ENCODE results near the gene TRPM8. TPM values are rescaled to one million over a fixed set of nuclear protein-coding genes. Genes with fewer than 3 reads are reported as not detected.

Gene TRPM8
- total and polyA plus RNA-seq, 2 experiments from 2014 or later = 0.11 to 0.14 TPM

- no peak for TF ChIP-seq ZNF114 (CRISPR knock-in tag; IDR thresholded peaks at IDR 0.05)
- no peak for TF ChIP-seq EZH2 (IDR thresholded peaks at IDR 0.05; ENCODE audit: low read depth, unreplicated experiment)
- no peak for TF ChIP-seq POLR2AphosphoS5 (IDR thresholded peaks at IDR 0.05; ENCODE audit: low read depth)
Observed at GRCh38 chr2:233996461-233996860, 79.3 kb downstream of the TRPM8 start (continued).

- H3K27me3 Mint-ChIP-seq (ENCODE audit: insufficient read depth, low read depth, poor library complexity) = peaks cover 5% of the 10 kb centered on the region
- Histone ChIP-seq H3K27me3 (ENCODE audit: insufficient read depth) (no peaks in the 10 kb centered on the region), H3K4me1 (ENCODE audit: insufficient read depth) (0 out of 2 replicates have a peak, but pooled peaks cover 2% of the 10 kb centered on the region), H3K4me3 (no peak overlapping the region), H3K36me3 (ENCODE audit: insufficient read depth) (no peaks in the 10 kb centered on the region), H3K79me2 (replicated peaks; ENCODE audit: insufficient read depth) (no peaks in the 10 kb centered on the region), H3K4me2 (no peak overlapping the region), H3F3A (replicated peaks; ENCODE audit: low read depth) (no peaks in the 10 kb centered on the region), H4K20me1 (replicated peaks; ENCODE audit: insufficient read depth) (no peaks in the 10 kb centered on the region), H3K27ac (ENCODE audit: low read depth) (no peak overlapping the region), H2AFZ (no peak overlapping the region), H3K9me2 (ENCODE audit: insufficient read depth) (0 out of 2 replicates have a peak, but pooled peaks cover 5% of the 10 kb centered on the region)
- no peaks in the 10 kb centered on the region for H3K36me3 Mint-ChIP-seq (ENCODE audit: low read depth)
- H3K9me3 Mint-ChIP-seq = peaks cover 9% of the 10 kb centered on the region
- no peak overlapping the region for H3K4me3 Mint-ChIP-seq
- no peaks in the 10 kb centered on the region for H3K4me1 Mint-ChIP-seq
- ATAC-seq (no peak), DNase-seq (ENCODE audit: low spot score) (no peak)
- TF ChIP-seq EZH2phosphoT487 (IDR thresholded peaks at IDR 0.05; ENCODE audit: unreplicated experiment) = no peak
- TF ChIP-seq ETS1 (IDR thresholded peaks at IDR 0.05) = no peak
- no peak for TF ChIP-seq STAT1 (IDR thresholded peaks at IDR 0.05; ENCODE audit: unreplicated experiment)
- TF ChIP-seq REST (IDR thresholded peaks at IDR 0.05; ENCODE audit: unreplicated experiment) = no peak
- TF ChIP-seq CREB1 (CRISPR knock-in tag; IDR thresholded peaks at IDR 0.05; ENCODE audit: low read depth) = no peak
- no peak for TF ChIP-seq NANOG (IDR thresholded peaks at IDR 0.05; ENCODE audit: borderline replicate concordance)
- TF ChIP-seq POLR2AphosphoS5 (IDR thresholded peaks at IDR 0.05; ENCODE audit: low read depth) = no peak
- no peak overlapping the region for H3K27ac Mint-ChIP-seq
Observed at GRCh38 chr2:233997707-233998106, 80.5 kb downstream of the TRPM8 start.

GRCh38 chr2:233999182-233999581, 82.0 kb downstream of the TRPM8 start:
- Mint-ChIP-seq H3K36me3 (ENCODE audit: low read depth) (no peaks in the 10 kb centered on the region), H3K27ac (no peak overlapping the region), H3K9me3 (no peaks in the 10 kb centered on the region), H3K4me3 (no peak overlapping the region), H3K4me1 (peaks cover 3% of the 10 kb centered on the region; the same call in 1 of the 3 replicates), H3K27me3 (ENCODE audit: insufficient read depth, low read depth, poor library complexity) (peaks cover 5% of the 10 kb centered on the region)
- ATAC-seq = peak; percentile 62
- Histone ChIP-seq H3K4me1 (ENCODE audit: insufficient read depth) (peaks cover 6% of the 10 kb centered on the region; the same call in 1 of the 2 replicates), H3K4me3 (no peak overlapping the region), H3K27ac (ENCODE audit: low read depth) (no peak overlapping the region), H3F3A (replicated peaks; ENCODE audit: low read depth) (no peaks in the 10 kb centered on the region), H2AFZ (peak overlapping the region; percentile 47; the same call in 1 of the 2 replicates), H4K20me1 (replicated peaks; ENCODE audit: insufficient read depth) (no peaks in the 10 kb centered on the region), H3K79me2 (replicated peaks; ENCODE audit: insufficient read depth) (no peaks in the 10 kb centered on the region), H3K36me3 (ENCODE audit: insufficient read depth) (no peaks in the 10 kb centered on the region), H3K27me3 (ENCODE audit: insufficient read depth) (no peaks in the 10 kb centered on the region), H3K4me2 (no peak overlapping the region), H3K9me2 (ENCODE audit: insufficient read depth) (0 out of 2 replicates have a peak, but pooled peaks cover 5% of the 10 kb centered on the region)
- peak; percentile 21 for DNase-seq (ENCODE audit: low spot score)
- TF ChIP-seq NANOG (IDR thresholded peaks at IDR 0.05; ENCODE audit: borderline replicate concordance) (no peak), JUNB (IDR thresholded peaks at IDR 0.05; ENCODE audit: unreplicated experiment) (no peak), ZNF331 (CRISPR knock-in tag; IDR thresholded peaks at IDR 0.05; ENCODE audit: low read depth) (no peak), EZH2 (IDR thresholded peaks at IDR 0.05; ENCODE audit: low read depth, unreplicated experiment) (no peak), EZH2phosphoT487 (IDR thresholded peaks at IDR 0.05; ENCODE audit: unreplicated experiment) (no peak), CREB1 (CRISPR knock-in tag; IDR thresholded peaks at IDR 0.05; ENCODE audit: low read depth) (no peak)

Measured in GM23338 (cell line).